K562 (cell line): ENCODE data around the gene HSD11B1. TPM values are rescaled to one million over a fixed set of nuclear protein-coding genes. Genes with fewer than 3 reads are reported as not detected.

ENCODE experiments used
- ATAC-seq: fragments of 200-7000 bp; cut with Tn5 transposase; 3 replicates; pipeline ENCODE4 v1.9.1; 2020; ENCODE audit warnings: moderate library complexity
- BruUV-seq: library from RNA; stranded (reverse); fragments of 400-500 nt; replicated peaks from 2 replicates; lab custom pipeline; 2021; lab: Mats Ljungman, UMichigan
- CTCF ChIA-PET: fragments of 300-600 bp; formaldehyde crosslinking; extraction: SDS; loops from one replicate; lab custom pipeline; 2021; ENCODE audit warnings: low intra/inter-chr PET ratio; lab: Yijun Ruan, JAX
- POLR2A ChIA-PET: fragments of 300-600, 350-650 bp; sonication (Branson Sonifier 250); formaldehyde crosslinking; extraction: SDS; loops from one replicate; lab custom pipeline; 2021; ENCODE audit warnings: antibody characterized with exemption, inconsistent platforms; lab: Yijun Ruan, JAX
- DNase-seq, 4 experiments: peaks; one replicate each; pipeline versions ENCODE4 v3.0.0 to v3.0.0-alpha.2; 2011 to 2018; ENCODE audit warnings: low spot score in 3 of 4, mixed read lengths in 3 of 4; ENCODE audit errors: extremely low read depth in 1 of 4
- FAIRE-seq: peaks from 2 replicates; lab custom pipeline; 2011; peaks lifted over from hg19 to GRCh38; lab: Jason Lieb, UNC
- H2AFZ ChIP-seq: 2 replicates; pipeline ENCODE4 v1.6.0; 2011; ENCODE audit warnings: low read depth, low read length, control low read depth, inconsistent platforms
- H3K27ac ChIP-seq: fragments of 200-600 bp; 3 replicates; pipeline ENCODE4 v1.8.0; 2011; ENCODE audit warnings: low read depth, mild to moderate bottlenecking, control low read depth, inconsistent platforms, low read length, moderate library complexity, mixed read lengths; ENCODE audit errors: extremely low read depth
- H3K27me3 ChIP-seq, 2 experiments: fragments of 300-600 bp in 1 of 2; 2 replicates in 1 of 2; 3 replicates in 1 of 2; pipeline versions ENCODE4 v1.6.0 to v1.8.0; 2011; ENCODE audit warnings: inconsistent platforms in 2 of 2, low read length in 2 of 2, mild to moderate bottlenecking in 1 of 2, mixed read lengths in 1 of 2, moderate library complexity in 1 of 2; ENCODE audit not compliant: control insufficient read depth in 2 of 2, insufficient read depth in 2 of 2
- H3K36me3 ChIP-seq: fragments of 300-600 bp; 3 replicates; pipeline ENCODE4 v1.8.0; 2011; ENCODE audit warnings: mild to moderate bottlenecking, low read length, inconsistent platforms; ENCODE audit not compliant: control insufficient read depth, insufficient read depth
- H3K4me1 ChIP-seq, 2 experiments: fragments of 200-600 bp in 1 of 2; replicated peaks in 1 of 2; 2 replicates in 1 of 2; 3 replicates in 1 of 2; pipeline versions ENCODE4 v1.5.1 to v1.8.0; 2011; ENCODE audit warnings: inconsistent platforms in 2 of 2, low read length in 2 of 2, mild to moderate bottlenecking in 1 of 2, mixed read lengths in 1 of 2, moderate library complexity in 1 of 2; ENCODE audit not compliant: control insufficient read depth in 2 of 2, insufficient read depth in 2 of 2
- H3K4me2 ChIP-seq: 2 replicates; pipeline ENCODE4 v1.6.1; 2011; ENCODE audit warnings: low read length, control low read depth, inconsistent platforms, mixed read lengths; ENCODE audit not compliant: insufficient read depth
- H3K4me3 ChIP-seq: fragments of 200-600 bp; sonication (generic), shearing (Covaris generic); 2 replicates; pipeline ENCODE4 v1.5.1; 2016; ENCODE audit warnings: control low read depth, inconsistent platforms
- H3K79me2 ChIP-seq: fragments of 200-600 bp; 3 replicates; pipeline ENCODE4 v1.8.0; 2011; ENCODE audit warnings: low read length, inconsistent platforms; ENCODE audit not compliant: control insufficient read depth, insufficient read depth
- H3K9ac ChIP-seq, 2 experiments: 2 replicates each; pipeline versions ENCODE4 v1.6.0 to v1.6.1; 2011; ENCODE audit warnings: low read depth in 2 of 2, low read length in 2 of 2, control low read depth in 1 of 2, inconsistent platforms in 1 of 2, mild to moderate bottlenecking in 1 of 2, mixed read lengths in 1 of 2; ENCODE audit not compliant: insufficient read depth in 1 of 2
- H3K9me1 ChIP-seq: one replicate; pipeline ENCODE4 v1.6.0; 2011; ENCODE audit warnings: inconsistent platforms, mild to moderate bottlenecking, low read length, moderate library complexity; ENCODE audit not compliant: control insufficient read depth, insufficient read depth
- H3K9me3 ChIP-seq: replicated peaks from 2 replicates; pipeline ENCODE4 v1.5.1; 2011; ENCODE audit warnings: low read depth, low read length, inconsistent platforms; ENCODE audit not compliant: control insufficient read depth, insufficient read depth
- H4K20me1 ChIP-seq: replicated peaks from 2 replicates; pipeline ENCODE4 v1.6.1; 2011; ENCODE audit warnings: low read length, inconsistent platforms, mixed read lengths; ENCODE audit not compliant: control insufficient read depth, insufficient read depth
- DDX20 ChIP-seq: fragments of 450-650 bp; IDR thresholded peaks from 2 replicates; pipeline ENCODE4 v1.6.1; 2016; ENCODE audit warnings: missing genetic modification characterization, low read depth, mild to moderate bottlenecking, missing compliant biosample characterization, moderate library complexity
- HSF4 ChIP-seq: fragments of 250-450 bp; sonication (Bioruptor Pico); IDR thresholded peaks from 2 replicates; pipeline ENCODE4 v2.1.2; 2022; ENCODE audit warnings: mild to moderate bottlenecking, moderate library complexity, borderline replicate concordance
- PHF8 ChIP-seq: fragments of 200-600 bp; sonication (generic); IDR thresholded peaks from 2 replicates; pipeline ENCODE4 v1.6.1; 2012; ENCODE audit warnings: mixed run types, mild to moderate bottlenecking, inconsistent platforms, low read length, moderate library complexity, borderline replicate concordance
- RBM22 ChIP-seq: fragments of 200-400 bp; formaldehyde crosslinking; IDR thresholded peaks from 2 replicates; pipeline ENCODE4 v1.6.1; 2018; ENCODE audit warnings: low read length, low read depth; ENCODE audit not compliant: poor library complexity, severe bottlenecking
- SLC30A9 ChIP-seq: fragments of 250-450 bp; sonication (Bioruptor Pico); IDR thresholded peaks from 2 replicates; pipeline ENCODE4 v1.8.0; 2022; ENCODE audit warnings: mild to moderate bottlenecking, moderate library complexity
- SMAD1 ChIP-seq: fragments of 150-350 bp; IDR thresholded peaks from 2 replicates; pipeline ENCODE4 v1.6.1; 2014; ENCODE audit warnings: low read length, low read depth; ENCODE audit not compliant: partially characterized antibody
- TCFL5 ChIP-seq: fragments of 250-450 bp; sonication (Bioruptor Pico); conservative IDR thresholded peaks from 2 replicates; pipeline ENCODE4 v1.6.1; 2021; ENCODE audit warnings: mild to moderate bottlenecking, moderate library complexity, matching md5 sums
- ZBTB1 ChIP-seq: sonication (generic); formaldehyde crosslinking; IDR thresholded peaks from 2 replicates; pipeline ENCODE4 v1.8.1; 2023; ENCODE audit warnings: missing genetic modification reagents, low read depth, mild to moderate bottlenecking, borderline replicate concordance
- ZNF197 ChIP-seq: fragments of 200-800 bp; sonication (Bioruptor generic); IDR thresholded peaks from 2 replicates; pipeline ENCODE4 v1.6.1; 2016; ENCODE audit warnings: low read depth, missing genetic modification characterization, missing compliant biosample characterization
- ZNF24 ChIP-seq: fragments of 450-650 bp; IDR thresholded peaks from 2 replicates; pipeline ENCODE4 v1.6.1; 2016
- WGBS: fragments of 100-300 bp; shearing (Covaris generic); methylation state at CpG from one replicate; pipeline ENCODE4 v1.1.6; 2016; ENCODE audit warnings: low coverage, mixed read lengths; ENCODE audit not compliant: insufficient coverage; ENCODE audit errors: missing lambda C conversion rate; 5-methylcytosine and 5-hydroxymethylcytosine counted together
- in situ Hi-C: fragments of 300-500 bp; cut with MboI; formaldehyde crosslinking; loops from 4 replicates; pipeline ENCODE4 v1.15.0; 2018; ENCODE audit warnings: inconsistent platforms, mixed read lengths
- intact Hi-C: fragments of 100-400 bp; cut with micrococcal nuclease; formaldehyde crosslinking; loops from 2 replicates; pipeline ENCODE4 v1.14.2; 2022
- polyA plus RNA-seq, 8 experiments: library from polyadenylated mRNA; depleted of rRNA in 4 of 8; stranded (reverse) in 5 of 8; unstranded in 3 of 8; fragments of >200 nt; fragmentation: Nextera tagmentation in 2 of 8; fragmentation: Illumina TruSeq in 1 of 8; extraction: Ambion mirVana in 2 of 8; extraction: Trizol in 1 of 8; gene quantifications; 2 replicates each; pipeline versions ENCODE4 v1.2.1 to v1.2.3, GENCODE V29; 2011 to 2014; ENCODE audit warnings: inconsistent platforms in 1 of 8, missing spikeins in 1 of 8
- total RNA-seq, 7 experiments: library from RNA; depleted of rRNA in 6 of 7; stranded (reverse); fragments of >200 nt in 6 of 7; fragmentation: Illumina TruSeq in 2 of 7; extraction: Trizol in 2 of 7; gene quantifications; 2 replicates each; pipeline versions ENCODE4 v1.2.1 to v1.2.3, GENCODE V29; 2011 to 2021; ENCODE audit warnings: low replicate concordance in 1 of 7
- TF ChIP-seq, protein P1 (sequence below): fragments of 450-650 bp; formaldehyde crosslinking; IDR thresholded peaks from 2 replicates; pipeline ENCODE4 v1.4.0; 2022; ENCODE audit warnings: missing genetic modification characterization

Gene HSD11B1
- total and polyA plus RNA-seq, 9 of the 15 experiments (the other 6 are each of a cell fraction or from before 2014, with no cell fraction given): 0.04 to 0.16 TPM; not detected in 7

DNA sequence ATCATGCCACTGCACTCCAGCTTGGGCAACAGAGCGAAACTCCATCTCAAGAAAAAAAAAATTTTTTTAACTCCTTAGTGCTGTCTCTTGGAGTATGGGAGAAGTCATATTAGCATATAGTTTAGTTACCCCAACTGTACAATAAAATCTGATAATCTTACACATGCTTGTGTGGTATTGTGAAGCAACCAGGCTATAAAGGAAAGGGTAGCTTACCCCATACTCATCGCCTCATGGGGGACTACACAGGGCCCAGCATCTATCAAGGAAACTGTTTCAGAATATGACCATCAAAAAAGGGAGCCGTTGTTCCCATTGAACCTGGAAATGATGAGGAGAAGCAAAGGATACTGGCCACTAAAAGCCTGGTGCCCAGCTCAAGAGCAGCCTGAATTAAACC lies 48.2 kb downstream of the HSD11B1 start (continued):
- TF ChIP-seq RBM22: no peak
- TF ChIP-seq SLC30A9 (CRISPR knock-in tag): no peak
- TF ChIP-seq SMAD1: no peak

DNA sequence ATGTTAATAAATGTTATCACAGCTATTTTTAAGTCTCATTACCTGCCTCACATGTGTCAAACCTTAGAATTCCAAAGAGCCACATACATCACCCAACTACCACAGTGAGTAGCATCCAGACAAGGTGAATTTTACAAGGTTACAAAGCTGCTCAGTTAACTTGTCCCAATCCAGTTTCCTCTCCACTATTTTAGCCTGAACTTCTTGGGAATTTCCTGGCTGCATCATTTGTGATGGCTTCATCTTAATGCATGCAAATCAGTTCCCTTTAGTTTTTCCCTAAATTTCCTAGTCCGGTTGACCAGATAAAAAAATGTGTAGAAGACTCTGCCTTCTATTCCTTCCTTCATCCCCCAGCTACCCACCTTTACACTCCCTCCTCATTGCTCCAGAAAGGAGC lies 50.6 kb downstream of the HSD11B1 start:
- ATAC-seq (no peak), DNase-seq (no peak), FAIRE-seq (no peak)
- Histone ChIP-seq H4K20me1 (0 out of 2 replicates have a peak, but pooled peaks cover 8% of the 10 kb centered on the region), H3K9ac (no peak overlapping the region), H3K4me2 (no peak overlapping the region), H3K9me1 (no peaks in the 10 kb centered on the region), H3K27me3 (peaks cover 25 to 51% of the 10 kb centered on the region in 2 experiments), H3K27ac (no peak overlapping the region), H3K9me3 (no peaks in the 10 kb centered on the region), H3K36me3 (no peaks in the 10 kb centered on the region), H2AFZ (no peak overlapping the region), H3K79me2 (no peaks in the 10 kb centered on the region), H3K4me1 (no peaks in the 10 kb centered on the region; a peak in 1 of 5 replicates), H3K4me3 (no peak overlapping the region)
- intact Hi-C loops (no loop called here), in situ Hi-C loops (no loop called here)
- no peak for TF ChIP-seq HSF4
- no peak for TF ChIP-seq PHF8
- no peak for TF ChIP-seq ZNF197 (CRISPR knock-in tag)
- no peak for TF ChIP-seq ZNF24
- no peak for TF ChIP-seq ZBTB1 (CRISPR knock-in tag)
- no peak for TF ChIP-seq TCFL5 (CRISPR knock-in tag)
- TF ChIP-seq, protein P1, sequence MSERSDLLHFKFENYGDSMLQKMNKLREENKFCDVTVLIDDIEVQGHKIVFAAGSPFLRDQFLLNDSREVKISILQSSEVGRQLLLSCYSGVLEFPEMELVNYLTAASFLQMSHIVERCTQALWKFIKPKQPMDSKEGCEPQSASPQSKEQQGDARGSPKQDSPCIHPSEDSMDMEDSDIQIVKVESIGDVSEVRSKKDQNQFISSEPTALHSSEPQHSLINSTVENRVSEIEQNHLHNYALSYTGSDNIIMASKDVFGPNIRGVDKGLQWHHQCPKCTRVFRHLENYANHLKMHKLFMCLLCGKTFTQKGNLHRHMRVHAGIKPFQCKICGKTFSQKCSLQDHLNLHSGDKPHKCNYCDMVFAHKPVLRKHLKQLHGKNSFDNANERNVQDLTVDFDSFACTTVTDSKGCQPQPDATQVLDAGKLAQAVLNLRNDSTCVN: no peak
- TF ChIP-seq DDX20 (tag): no peak
- WGBS: 0% methylated on average over 1 of the region's 1 CpG
- CTCF ChIA-PET: no interaction called here
- no TSS peak for BruUV-seq
- POLR2A ChIA-PET: interaction anchor here (0.6 to 1.3 kb wide), 2 partner anchors 14 to 216 kb away, joined by 3 to 5 read pairs; no protein-coding TSS in a partner anchor
